HG02759 (cell line): ENCODE results near the gene P3H3.

ENCODE experiments used
- ATAC-seq: cut with Tn5 transposase; IDR thresholded peaks from one replicate; pipeline ENCODE4 v1.9.1; 2021; ENCODE audit warnings: mild to moderate bottlenecking, moderate library complexity; ENCODE audit not compliant: unreplicated experiment

The P3H3 gene

GRCh38 chr12:6827982-6828780, at the start of gene P3H3:
P3H3 (plus strand) TSS chr12:6828407; CDS start chr12:6828441, 34 bp downstream.
- peak; percentile 44 for ATAC-seq

DNA sequence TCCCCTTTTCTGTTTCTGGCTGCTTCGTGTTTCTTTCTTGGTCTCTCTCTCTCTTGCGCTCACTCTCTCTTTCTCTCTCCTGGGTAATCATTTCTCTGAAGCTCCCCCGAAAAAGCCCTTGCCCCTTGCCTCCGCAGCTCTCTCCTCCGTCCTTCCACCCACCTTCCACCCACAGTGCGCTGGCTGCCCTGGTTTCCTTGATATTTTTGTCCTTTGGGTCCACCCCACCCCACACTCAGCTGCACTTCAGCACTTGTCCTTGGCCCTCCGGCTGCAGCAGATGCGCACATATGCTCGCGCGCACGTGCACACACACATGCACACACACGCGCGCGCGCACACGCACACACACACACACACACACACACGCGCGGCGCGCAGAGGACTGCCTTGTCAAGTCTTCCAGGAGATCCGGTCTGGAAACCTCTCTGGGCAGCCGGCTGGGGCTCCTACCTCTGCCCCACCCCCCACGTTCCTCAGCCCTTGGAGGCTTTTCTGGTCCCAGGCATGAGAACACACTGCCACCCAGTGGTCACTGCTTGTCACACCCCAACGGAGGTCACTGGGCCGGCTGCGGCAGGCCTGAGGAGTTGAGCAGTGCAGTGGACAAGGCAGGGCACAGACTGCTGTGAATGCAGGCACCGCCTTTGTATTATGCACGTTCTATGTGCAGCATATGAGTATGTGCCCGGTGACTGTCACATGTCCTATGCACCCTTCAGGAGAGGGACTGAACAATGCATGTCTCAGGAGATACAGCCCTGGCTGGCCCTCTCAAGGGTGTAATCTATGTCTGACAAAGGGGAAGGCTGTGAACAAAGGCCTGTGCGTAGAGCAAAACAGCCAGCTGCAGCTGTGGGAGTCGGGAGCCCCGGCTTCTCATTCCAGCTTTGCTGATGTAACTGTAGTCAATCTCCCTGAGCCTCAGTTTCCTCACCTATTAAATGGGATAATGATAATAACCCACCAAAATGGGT, 49.3 kb upstream of the P3H3 start:
- peak; percentile 85 for ATAC-seq

DNA sequence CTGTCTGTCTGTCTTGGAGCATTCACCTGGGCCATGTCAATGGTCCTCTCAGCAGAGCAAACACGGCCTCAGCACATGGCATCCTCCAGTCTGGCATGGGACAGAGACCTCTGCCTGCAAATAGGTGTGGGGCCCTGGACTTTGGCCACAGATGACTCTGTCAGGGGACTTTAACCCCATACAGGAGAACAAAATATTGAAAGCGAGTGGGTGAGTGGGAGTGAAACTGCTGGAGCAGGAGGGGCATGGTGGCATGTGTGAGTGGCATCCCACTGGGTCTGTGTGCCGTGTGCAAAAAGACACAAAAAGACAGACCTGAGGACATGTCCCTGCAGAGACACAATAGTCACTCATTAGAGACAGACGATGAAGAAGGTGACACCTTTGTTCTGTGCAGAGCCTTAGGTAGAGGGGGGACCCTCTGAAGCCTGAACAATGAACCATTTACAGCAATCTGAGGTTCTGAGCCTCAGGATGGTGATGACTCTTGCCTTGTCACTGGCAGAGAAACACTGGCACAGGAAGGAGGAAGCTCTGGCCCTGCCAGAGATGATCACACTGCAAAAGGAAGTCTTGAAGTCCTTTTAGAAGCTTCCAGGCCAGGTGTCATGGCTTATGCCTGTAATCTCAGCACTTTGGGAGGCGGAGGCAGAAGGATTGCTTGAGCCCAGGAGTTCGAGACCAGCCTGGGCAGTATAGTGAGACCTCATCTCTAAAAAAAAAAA, 48.3 kb upstream of the P3H3 start:
- no peak for ATAC-seq

DNA sequence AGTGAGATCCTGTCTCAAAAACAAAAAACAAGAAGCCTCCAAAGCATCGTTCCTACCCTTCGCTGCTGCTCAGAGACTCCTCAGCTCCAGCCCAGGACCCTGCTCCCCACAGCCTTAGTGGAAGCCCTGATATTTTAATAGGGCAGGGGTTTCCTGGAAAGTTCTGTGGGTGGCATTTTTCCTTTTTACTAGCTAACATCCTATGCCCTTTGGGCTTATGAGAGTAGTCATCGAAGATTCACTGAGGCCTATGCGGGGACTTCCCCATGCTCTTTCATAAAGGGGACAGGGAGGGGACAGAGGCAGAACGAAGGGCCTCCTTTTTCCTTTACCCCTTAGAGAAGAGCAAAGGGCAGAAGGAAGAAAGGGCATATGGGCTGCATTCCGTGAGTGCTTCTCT, 47.6 kb upstream of the P3H3 start:
- no peak for ATAC-seq

DNA sequence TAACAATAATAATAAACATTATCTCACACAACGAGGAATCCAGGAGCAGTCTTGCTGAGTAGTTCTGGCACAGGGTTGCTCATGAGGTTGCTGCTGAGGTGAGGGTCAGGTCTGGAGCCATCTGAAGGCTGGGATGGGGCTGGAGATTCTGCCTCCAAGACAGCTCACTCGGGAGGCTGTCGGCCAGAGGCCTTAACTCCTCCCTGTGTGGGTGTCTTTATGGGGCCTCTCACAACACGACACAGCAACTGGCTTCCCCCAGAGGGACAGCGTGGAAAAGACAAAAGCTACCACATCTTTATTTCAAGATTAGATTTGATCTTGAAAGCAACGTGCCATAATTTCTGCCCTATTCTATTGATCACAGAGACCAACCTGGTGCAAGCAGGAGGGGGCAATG, 46.1 kb upstream of the P3H3 start:
- no peak for ATAC-seq

GRCh38 chr12:6782850-6783566, 45.2 kb upstream of the P3H3 start:
- no peak for ATAC-seq

GRCh38 chr12:6783828-6784227, 44.4 kb upstream of the P3H3 start:
- no peak for ATAC-seq

- ATAC-seq, result no peak
Observed at GRCh38 chr12:6784296-6784695, 43.9 kb upstream of the P3H3 start.

- ATAC-seq, result no peak
Observed at GRCh38 chr12:6784761-6785160, 43.4 kb upstream of the P3H3 start.

DNA sequence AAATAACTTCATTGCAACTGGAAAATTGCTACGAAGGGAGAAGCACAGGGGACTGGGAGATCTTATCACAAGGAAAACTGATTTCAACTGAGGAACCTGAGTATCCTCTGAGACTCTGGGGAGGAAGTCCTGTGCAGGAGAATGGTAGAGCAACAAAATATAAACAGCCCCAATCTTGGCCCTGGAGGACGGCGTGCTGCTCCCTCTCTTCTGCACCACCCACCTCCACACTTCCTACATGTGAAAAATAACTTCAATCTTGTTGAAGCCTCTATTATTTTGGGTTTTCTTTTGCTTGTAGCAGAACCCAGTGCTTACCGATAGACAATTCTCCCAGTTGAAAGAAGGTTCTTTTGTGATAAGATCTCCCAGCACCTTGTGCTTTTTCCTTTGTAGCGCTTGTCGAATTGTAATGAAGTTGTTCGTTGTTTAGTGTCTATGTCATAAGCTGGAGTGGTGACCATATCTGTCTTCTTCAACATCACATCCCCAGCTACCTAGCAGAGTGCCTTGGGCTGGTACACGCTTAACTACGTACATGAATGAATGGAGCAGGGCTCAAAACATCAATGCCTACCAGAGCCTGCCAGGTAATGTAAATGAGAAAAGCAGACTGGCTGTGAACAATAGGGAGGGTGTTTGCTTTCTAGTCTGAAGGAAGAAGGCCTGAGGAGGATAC, 41.7 kb upstream of the P3H3 start:
- ATAC-seq, result no peak

GRCh38 chr12:6787309-6787708, 40.9 kb upstream of the P3H3 start:
- ATAC-seq, result no peak

GRCh38 chr12:6788972-6789924, 39.0 kb upstream of the P3H3 start, which contains the start of gene CD4:
CD4 (plus strand) TSS chr12:6789528; CDS start chr12:6800139, 10,611 bp downstream.
- no peak for ATAC-seq

DNA sequence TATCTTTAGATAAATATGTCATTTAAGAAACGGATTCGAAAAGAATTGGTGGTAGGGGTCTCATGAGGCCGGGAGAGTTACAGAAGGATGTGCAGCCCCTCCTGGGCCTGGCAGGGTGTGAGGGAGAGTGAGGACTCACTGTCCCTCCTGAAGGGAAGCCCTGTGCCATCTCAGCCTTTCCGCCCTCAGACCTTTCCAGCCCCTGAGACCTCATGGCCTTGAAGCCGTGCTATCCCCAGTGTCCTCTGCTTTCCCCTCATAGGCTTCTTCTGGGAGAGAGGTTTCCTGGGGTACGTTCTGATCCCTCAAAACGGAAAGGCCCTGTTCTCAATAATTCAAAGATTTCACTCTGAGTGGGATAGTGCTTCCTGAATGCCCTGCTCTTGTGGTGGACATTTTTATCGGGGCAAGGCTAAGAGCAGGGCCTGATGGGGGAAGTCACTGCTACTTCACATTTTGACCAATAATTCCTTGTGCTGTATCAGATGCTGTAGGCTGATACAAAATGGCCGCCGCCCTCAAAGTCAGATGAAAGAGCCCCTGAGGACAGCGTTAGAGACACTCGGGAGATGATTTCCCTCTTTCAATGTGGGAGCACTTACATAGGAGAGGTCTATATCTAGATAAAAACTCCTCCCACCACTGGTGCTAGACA, 37.6 kb upstream of the P3H3 start:
- no peak for ATAC-seq

GRCh38 chr12:6791931-6792520, 36.2 kb upstream of the P3H3 start:
- no peak for ATAC-seq

DNA sequence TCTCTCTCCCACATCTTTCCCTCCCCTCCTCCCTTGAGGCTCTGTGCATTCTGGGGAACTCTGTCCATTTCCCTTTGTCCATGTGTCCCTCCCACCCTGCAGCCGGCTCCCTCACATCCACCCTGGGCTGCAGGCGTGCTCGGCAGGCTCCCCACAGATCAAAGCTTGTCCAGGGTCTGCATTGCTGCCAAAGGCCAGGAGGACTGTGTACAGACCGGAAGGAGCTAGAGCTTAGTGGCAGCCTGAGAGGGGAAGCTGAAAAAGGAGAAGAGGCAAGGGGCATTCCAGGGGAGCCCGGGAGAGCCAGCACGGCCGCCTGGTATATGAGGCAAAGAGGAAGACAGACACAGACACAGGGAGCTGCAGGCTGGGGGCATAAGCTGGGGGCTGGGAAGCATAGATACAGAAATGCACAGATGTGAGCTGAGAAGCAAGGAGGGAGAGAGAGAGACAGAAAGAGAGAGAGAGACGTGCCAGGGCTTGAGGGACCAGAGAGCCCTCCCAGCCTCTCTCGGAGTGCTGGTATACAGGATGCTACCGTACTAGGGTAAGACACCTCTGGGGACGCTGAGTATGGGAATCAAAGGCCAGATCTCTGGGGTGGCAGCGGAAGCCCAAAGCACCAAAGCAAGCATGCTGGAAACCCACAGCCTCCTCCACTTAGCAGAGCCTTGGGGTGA, 35.5 kb upstream of the P3H3 start:
- no peak for ATAC-seq

- ATAC-seq, result no peak
Observed at GRCh38 chr12:6795088-6795487, 33.1 kb upstream of the P3H3 start.

GRCh38 chr12:6796576-6796975, 31.6 kb upstream of the P3H3 start:
- ATAC-seq, result no peak
